CD8-positive, alpha-beta memory T cell (primary cell): ENCODE data around the gene PLA2G4B. TPM values are rescaled to one million over a fixed set of nuclear protein-coding genes. Genes with fewer than 3 reads are reported as not detected.

ENCODE experiments used
- CTCF ChIA-PET: fragments of 350-600 bp; sonication (Branson Sonifier 250); formaldehyde crosslinking; loops from one replicate; lab custom pipeline; 2021; ENCODE audit warnings: antibody characterized with exemption; lab: Charles Lee
- POLR2A ChIA-PET: fragments of 350-600 bp; sonication (Branson Sonifier 250); formaldehyde crosslinking; loops from one replicate; lab custom pipeline; 2021; ENCODE audit warnings: antibody characterized with exemption; lab: Charles Lee
- DNase-seq, 5 donors: peaks; one replicate each; pipeline versions ENCODE4 v3.0.0 to v3.0.0-alpha.2; 2020 to 2022; ENCODE audit warnings: mixed read lengths in 1 of 5
- H3K27ac ChIP-seq: one replicate; pipeline ENCODE4 v1.7.0; 2013; ENCODE audit warnings: low read depth, mild to moderate bottlenecking, low read length, moderate library complexity
- H3K27me3 ChIP-seq: 2 replicates; pipeline ENCODE4 v1.7.0; 2013; ENCODE audit warnings: low read length, mild to moderate bottlenecking; ENCODE audit not compliant: insufficient read depth, poor library complexity, severe bottlenecking
- H3K36me3 ChIP-seq: 2 replicates; pipeline ENCODE4 v1.7.0; 2013; ENCODE audit warnings: mild to moderate bottlenecking, low read length, moderate library complexity; ENCODE audit not compliant: insufficient read depth
- H3K4me1 ChIP-seq: 2 replicates; pipeline ENCODE4 v1.7.0; 2013; ENCODE audit warnings: mild to moderate bottlenecking, low read length, moderate library complexity; ENCODE audit not compliant: insufficient read depth
- H3K4me3 ChIP-seq: 2 replicates; pipeline ENCODE4 v1.7.0; 2013; ENCODE audit warnings: mild to moderate bottlenecking, low read length
- H3K9me3 ChIP-seq: 2 replicates; pipeline ENCODE4 v1.7.0; 2013; ENCODE audit warnings: mild to moderate bottlenecking, low read length
- H3K27ac Mint-ChIP-seq, 8 donors: one replicate each; pipeline ENCODE4 v1.8.0; 2020 to 2021; ENCODE audit warnings: mixed read lengths in 8 of 8, mild to moderate bottlenecking in 6 of 8, inconsistent platforms in 3 of 8, moderate library complexity in 3 of 8
- H3K27me3 Mint-ChIP-seq, 2 donors: one replicate each; pipeline ENCODE4 v1.8.0; 2020 to 2021; ENCODE audit warnings: mixed read lengths in 2 of 2, mild to moderate bottlenecking in 1 of 2, moderate library complexity in 1 of 2
- H3K36me3 Mint-ChIP-seq, 3 donors: one replicate each; pipeline ENCODE4 v1.8.0; 2020 to 2021; ENCODE audit warnings: mixed read lengths in 3 of 3, inconsistent platforms in 1 of 3, mild to moderate bottlenecking in 1 of 3
- H3K4me1 Mint-ChIP-seq, 3 donors: one replicate each; pipeline ENCODE4 v1.8.0; 2020 to 2021; ENCODE audit warnings: mixed read lengths in 3 of 3, inconsistent platforms in 1 of 3, mild to moderate bottlenecking in 1 of 3
- H3K4me3 Mint-ChIP-seq, 7 donors: one replicate each; pipeline ENCODE4 v1.8.0; 2020 to 2021; ENCODE audit warnings: mixed read lengths in 7 of 7, mild to moderate bottlenecking in 6 of 7, moderate library complexity in 4 of 7, inconsistent platforms in 2 of 7
- H3K9me3 Mint-ChIP-seq, 5 donors: one replicate each; pipeline ENCODE4 v1.8.0; 2020 to 2022; ENCODE audit warnings: mixed read lengths in 5 of 5, mild to moderate bottlenecking in 3 of 5, moderate library complexity in 2 of 5, inconsistent platforms in 1 of 5
- polyA plus RNA-seq: library from polyadenylated mRNA; unstranded; fragments of 300-500 nt; fragmentation: Illumina TruSeq; gene quantifications from one replicate; pipeline ENCODE4 v1.2.3, GENCODE V29; 2021
- total RNA-seq, 2 experiments: library from RNA; stranded (reverse); gene quantifications; one replicate each; pipeline ENCODE4 v1.2.3, GENCODE V29; 2021

The PLA2G4B gene
- total and polyA plus RNA-seq, 3 experiments from 2014 or later, result 3.1 to 6.8 (median 5.9) TPM

GRCh38 chr15:41887893-41888292 is 49.2 kb downstream of the PLA2G4B start:
- H3K36me3 ChIP-seq, result no peaks in the 10 kb centered on the region
- no peak for DNase-seq
- no peak overlapping the region for H3K4me3 Mint-ChIP-seq
- no peak overlapping the region for H3K4me3 ChIP-seq
- H3K27me3 Mint-ChIP-seq, result peaks cover 0 to 2% of the 10 kb centered on the region in 2 donors
- H3K4me1 ChIP-seq, result peaks cover 29% of the 10 kb centered on the region
- CTCF ChIA-PET, result interaction anchor here (1.2 to 1.7 kb wide), 2 partner anchors 17 to 21 kb away, joined by 3 read pairs; no protein-coding TSS in a partner anchor
- POLR2A ChIA-PET, result interaction anchor here (0.6 kb wide), 1 partner anchor 1410 kb away, joined by 10 read pairs; no protein-coding TSS in a partner anchor
- H3K36me3 Mint-ChIP-seq, result peaks cover 0 to 2% (median 0%) of the 10 kb centered on the region in 3 donors
- H3K9me3 Mint-ChIP-seq, result no peaks in the 10 kb centered on the region
- no peaks in the 10 kb centered on the region for H3K9me3 ChIP-seq
- H3K27ac ChIP-seq, result no peak overlapping the region
- peaks cover 30 to 42% (median 36%) of the 10 kb centered on the region in 3 donors for H3K4me1 Mint-ChIP-seq
- H3K27me3 ChIP-seq, result no peaks in the 10 kb centered on the region
- peak overlapping the region in 6 of 8 donors; percentile 63 to 92 (median 81) for H3K27ac Mint-ChIP-seq

- Histone ChIP-seq H3K36me3 (no peaks in the 10 kb centered on the region), H3K27ac (no peak overlapping the region), H3K27me3 (no peaks in the 10 kb centered on the region), H3K4me1 (peaks cover 37% of the 10 kb centered on the region), H3K4me3 (no peak overlapping the region), H3K9me3 (no peaks in the 10 kb centered on the region)
- Mint-ChIP-seq H3K4me3 (peak overlapping the region in 3 of 7 donors; percentile 1 to 44 (median 19)), H3K27ac (peak overlapping the region; percentile 63 to 92 (median 90)), H3K27me3 (peaks cover 0 to 1% of the 10 kb centered on the region in 2 donors), H3K9me3 (no peaks in the 10 kb centered on the region), H3K4me1 (peaks cover 33 to 51% (median 41%) of the 10 kb centered on the region in 3 donors), H3K36me3 (peaks cover 0 to 2% (median 0%) of the 10 kb centered on the region in 3 donors)
- POLR2A ChIA-PET, result interaction anchor here (0.6 kb wide), 1 partner anchor 1410 kb away, joined by 10 read pairs; no protein-coding TSS in a partner anchor
- no peak for DNase-seq
- CTCF ChIA-PET, result interaction anchor here (1.2 to 1.7 kb wide), 2 partner anchors 16 to 20 kb away, joined by 3 read pairs; no protein-coding TSS in a partner anchor
Observed at GRCh38 chr15:41888662-41889253, 50.1 kb downstream of the PLA2G4B start.

GRCh38 chr15:41890050-41890690 is 51.5 kb downstream of the PLA2G4B start:
- H3K36me3 ChIP-seq, result no peaks in the 10 kb centered on the region
- H3K9me3 ChIP-seq, result no peaks in the 10 kb centered on the region
- Mint-ChIP-seq H3K4me1 (peaks cover 41 to 65% (median 51%) of the 10 kb centered on the region in 3 donors), H3K9me3 (no peaks in the 10 kb centered on the region), H3K27ac (peak overlapping the region in 7 of 8 donors; percentile 15 to 100 (median 88)), H3K36me3 (peaks cover 0 to 3% (median 0%) of the 10 kb centered on the region in 3 donors), H3K4me3 (no peak overlapping the region), H3K27me3 (peaks cover 0 to 1% of the 10 kb centered on the region in 2 donors)
- peaks cover 50% of the 10 kb centered on the region for H3K4me1 ChIP-seq
- POLR2A ChIA-PET, result no interaction called here
- H3K27me3 ChIP-seq, result no peaks in the 10 kb centered on the region
- no peak for DNase-seq
- H3K27ac ChIP-seq, result no peak overlapping the region
- CTCF ChIA-PET, result interaction anchor here (1.7 to 2.0 kb wide), 2 partner anchors 14 to 47 kb away, joined by 6 to 7 read pairs; no protein-coding TSS in a partner anchor
- no peak overlapping the region for H3K4me3 ChIP-seq

- Mint-ChIP-seq H3K9me3 (no peaks in the 10 kb centered on the region), H3K27me3 (peaks cover 0 to 1% of the 10 kb centered on the region in 2 donors), H3K27ac (peak overlapping the region in 7 of 8 donors; percentile 68 to 100 (median 90)), H3K4me3 (no peak overlapping the region), H3K4me1 (peaks cover 52 to 75% (median 53%) of the 10 kb centered on the region in 3 donors), H3K36me3 (peaks cover 0 to 5% (median 0%) of the 10 kb centered on the region in 3 donors)
- Histone ChIP-seq H3K9me3 (no peaks in the 10 kb centered on the region), H3K36me3 (no peaks in the 10 kb centered on the region), H3K27ac (no peak overlapping the region), H3K27me3 (no peaks in the 10 kb centered on the region), H3K4me1 (peaks cover 55% of the 10 kb centered on the region), H3K4me3 (no peak overlapping the region)
- no peak for DNase-seq
- CTCF ChIA-PET, result interaction anchor here (1.7 to 2.0 kb wide), 2 partner anchors 13 to 46 kb away, joined by 6 to 7 read pairs; no protein-coding TSS in a partner anchor
- POLR2A ChIA-PET, result no interaction called here
Observed at GRCh38 chr15:41891226-41891625, 52.6 kb downstream of the PLA2G4B start.

- no peak overlapping the region for H3K27ac ChIP-seq
- no peaks in the 10 kb centered on the region for H3K36me3 ChIP-seq
- H3K9me3 ChIP-seq, result no peaks in the 10 kb centered on the region
- Mint-ChIP-seq H3K27me3 (peaks cover 0 to 1% of the 10 kb centered on the region in 2 donors), H3K9me3 (no peaks in the 10 kb centered on the region), H3K4me1 (peaks cover 53 to 77% (median 54%) of the 10 kb centered on the region in 3 donors), H3K27ac (peak overlapping the region; percentile 83 to 100 (median 100)), H3K4me3 (peak overlapping the region in 1 of 7 donors; percentile 44), H3K36me3 (peaks cover 0 to 5% (median 0%) of the 10 kb centered on the region in 3 donors)
- H3K4me1 ChIP-seq, result peaks cover 55% of the 10 kb centered on the region
- CTCF ChIA-PET, result interaction anchor here (0.8 to 4.5 kb wide), 6 partner anchors 10 to 118 kb away, joined by 3 to 41 read pairs (median 6); partner anchors contain the start of gene MAPKBP1
- no peaks in the 10 kb centered on the region for H3K27me3 ChIP-seq
- POLR2A ChIA-PET, result interaction anchor here (0.6 to 1.0 kb wide), 2 partner anchors 348 to 1900 kb away, joined by 4 to 5 read pairs; partner anchors contain the start of gene RPAP1
- H3K4me3 ChIP-seq, result no peak overlapping the region
- DNase-seq, result no peak
Observed at GRCh38 chr15:41891946-41892345, 53.3 kb downstream of the PLA2G4B start.

GRCh38 chr15:41892621-41893421 is 54.2 kb downstream of the PLA2G4B start:
- H3K27me3 Mint-ChIP-seq, result peaks cover 0 to 1% of the 10 kb centered on the region in 2 donors
- peak overlapping the region; percentile 69 to 87 (median 73) for H3K4me3 Mint-ChIP-seq
- H3K4me1 Mint-ChIP-seq, result peaks cover 48 to 79% (median 50%) of the 10 kb centered on the region in 3 donors
- H3K4me3 ChIP-seq, result no peak overlapping the region
- H3K36me3 ChIP-seq, result no peaks in the 10 kb centered on the region
- POLR2A ChIA-PET, result interaction anchor here (0.6 to 1.4 kb wide), 5 partner anchors 44 to 495 kb away, joined by 3 to 8 read pairs (median 4); partner anchors contain the start of genes MAPKBP1 and RPAP1
- H3K9me3 Mint-ChIP-seq, result no peaks in the 10 kb centered on the region
- CTCF ChIA-PET, result interaction anchor here (0.8 to 4.5 kb wide), 6 partner anchors 9 to 119 kb away, joined by 3 to 41 read pairs (median 4); partner anchors contain the start of gene MAPKBP1
- DNase-seq, result peak in 3 of 5 donors; percentile 26 to 62 (median 43)
- no peaks in the 10 kb centered on the region for H3K27me3 ChIP-seq
- peaks cover 53% of the 10 kb centered on the region for H3K4me1 ChIP-seq
- H3K36me3 Mint-ChIP-seq, result peaks cover 0 to 13% (median 0%) of the 10 kb centered on the region in 3 donors
- H3K27ac ChIP-seq, result peak overlapping the region; percentile 76
- H3K27ac Mint-ChIP-seq, result peak overlapping the region; percentile 91 to 100 (median 100)
- no peaks in the 10 kb centered on the region for H3K9me3 ChIP-seq
